Stimulated activated naive CD8-positive, alpha-beta T cell treated with anti-CD3 and anti-CD28 coated beads, Interleukin-15, Interleukin-2, amounts not matched to agents 100 U/mL and 50 U/mL, for 24 hours (primary cell): Measurements from ENCODE around the gene ACY1.

Experiments used
- ATAC-seq: fragments of 150-1000 bp; cut with Tn5 transposase; one replicate; pipeline ENCODE4 v1.10.0; 2021
- DNase-seq: peaks from one replicate; pipeline ENCODE4 v3.0.0; 2021

The ACY1 gene

GRCh38 chr3:52005571-52005986 is 22.2 kb downstream of the ACY1 start:
- no peak for DNase-seq
- no peak for ATAC-seq

GRCh38 chr3:52006017-52006819 is 22.9 kb downstream of the ACY1 start:
- DNase-seq (no peak), ATAC-seq (no peak)

- no peak for DNase-seq
- no peak for ATAC-seq
These were observed 23.4 kb downstream of the ACY1 start for GRCh38 chr3:52006820-52007133.

GRCh38 chr3:52007291-52007690 is 24.0 kb downstream of the ACY1 start:
- no peak for DNase-seq

GRCh38 chr3:52010431-52010830 is 27.1 kb downstream of the ACY1 start:
- no peak for DNase-seq
- no peak for ATAC-seq

More at GRCh38 chr3:52007291-52007690, 24.0 kb downstream of the ACY1 start:
- ATAC-seq, result no peak

- DNase-seq (no peak), ATAC-seq (no peak)
These were observed 29.4 kb downstream of the ACY1 start for GRCh38 chr3:52012699-52013098.

GRCh38 chr3:52013802-52014598 is 30.7 kb downstream of the ACY1 start:
- DNase-seq, result no peak
- no peak for ATAC-seq

- ATAC-seq (no peak), DNase-seq (no peak)
These were observed 31.3 kb downstream of the ACY1 start for GRCh38 chr3:52014613-52015012.

GRCh38 chr3:52015438-52016228 is 32.3 kb downstream of the ACY1 start:
- no peak for DNase-seq
- no peak for ATAC-seq

GRCh38 chr3:52017586-52017985 is 34.3 kb downstream of the ACY1 start:
- ATAC-seq, result no peak
- DNase-seq, result no peak

GRCh38 chr3:52018319-52019000 is 35.1 kb downstream of the ACY1 start:
- DNase-seq (no peak), ATAC-seq (no peak)

- ATAC-seq, result no peak
- DNase-seq, result no peak
These were observed 36.2 kb downstream of the ACY1 start for GRCh38 chr3:52019352-52020080.

GRCh38 chr3:52020796-52021195 is 37.5 kb downstream of the ACY1 start:
- ATAC-seq, result no peak

GRCh38 chr3:52021489-52022268 is 38.3 kb downstream of the ACY1 start:
- DNase-seq (no peak), ATAC-seq (no peak)

More at GRCh38 chr3:52020796-52021195, 37.5 kb downstream of the ACY1 start:
- DNase-seq, result no peak

- DNase-seq (no peak), ATAC-seq (no peak)
These were observed 39.2 kb downstream of the ACY1 start for GRCh38 chr3:52022323-52023100.

GRCh38 chr3:52023101-52023770 is 39.9 kb downstream of the ACY1 start:
- no peak for DNase-seq
- no peak for ATAC-seq

GRCh38 chr3:52023860-52024764 is 40.8 kb downstream of the ACY1 start:
- ATAC-seq (no peak), DNase-seq (no peak)
